Suppressor macrophage (primary cell): Measurements from ENCODE around the gene AVPI1.
"Not testable (repeated sequence)": the region's sequence is repeated elsewhere in the genome, so short reads cannot be mapped to it uniquely, and the experiment has no call there.

Source experiments
- DNase-seq, 4 experiments: peaks; one replicate each; pipeline ENCODE4 v3.0.0-alpha.2; 2020 to 2022

AVPI1 gene

DNA sequence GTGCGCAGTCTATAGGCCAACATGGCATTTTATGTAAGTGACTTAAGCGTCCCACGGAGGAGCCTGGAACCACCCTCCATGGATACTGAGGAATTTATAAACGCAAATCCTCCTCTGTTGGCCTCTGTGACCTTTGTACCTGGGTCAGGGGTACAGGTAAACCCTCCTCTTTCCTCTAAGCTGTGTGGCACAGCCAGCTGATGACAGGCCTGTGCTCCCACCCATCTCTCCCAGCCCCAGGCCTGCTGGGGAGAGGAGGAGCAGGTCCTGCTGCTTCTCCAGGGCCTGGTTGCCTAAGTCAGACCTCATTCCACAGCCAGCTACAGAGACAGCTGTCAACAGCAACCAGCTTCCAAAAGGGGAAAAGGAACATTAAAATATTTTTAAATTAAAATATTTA, 5.0 kb downstream of the AVPI1 start:
- DNase-seq, result no peak

DNA sequence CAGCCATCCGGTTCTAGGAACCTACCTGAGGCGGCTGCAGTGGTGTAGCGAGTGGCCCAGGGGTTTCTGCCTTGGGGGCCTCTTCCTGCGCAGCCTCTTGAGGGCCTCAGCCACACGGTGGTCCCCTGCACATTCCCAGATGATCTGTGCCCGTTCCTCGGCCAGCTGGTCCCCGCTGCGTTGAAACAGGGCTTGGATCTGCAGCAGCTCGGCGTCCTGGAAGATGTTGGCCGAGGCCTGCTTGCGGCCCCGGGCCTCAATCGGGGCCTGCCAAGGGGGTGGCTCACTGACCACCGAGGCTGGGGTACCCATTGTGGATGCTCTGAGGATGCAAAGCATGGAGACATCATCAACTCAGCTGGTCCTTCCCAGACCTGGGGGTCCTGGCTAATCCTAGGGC, 7.4 kb downstream of the AVPI1 start:
- DNase-seq, result no peak

DNA sequence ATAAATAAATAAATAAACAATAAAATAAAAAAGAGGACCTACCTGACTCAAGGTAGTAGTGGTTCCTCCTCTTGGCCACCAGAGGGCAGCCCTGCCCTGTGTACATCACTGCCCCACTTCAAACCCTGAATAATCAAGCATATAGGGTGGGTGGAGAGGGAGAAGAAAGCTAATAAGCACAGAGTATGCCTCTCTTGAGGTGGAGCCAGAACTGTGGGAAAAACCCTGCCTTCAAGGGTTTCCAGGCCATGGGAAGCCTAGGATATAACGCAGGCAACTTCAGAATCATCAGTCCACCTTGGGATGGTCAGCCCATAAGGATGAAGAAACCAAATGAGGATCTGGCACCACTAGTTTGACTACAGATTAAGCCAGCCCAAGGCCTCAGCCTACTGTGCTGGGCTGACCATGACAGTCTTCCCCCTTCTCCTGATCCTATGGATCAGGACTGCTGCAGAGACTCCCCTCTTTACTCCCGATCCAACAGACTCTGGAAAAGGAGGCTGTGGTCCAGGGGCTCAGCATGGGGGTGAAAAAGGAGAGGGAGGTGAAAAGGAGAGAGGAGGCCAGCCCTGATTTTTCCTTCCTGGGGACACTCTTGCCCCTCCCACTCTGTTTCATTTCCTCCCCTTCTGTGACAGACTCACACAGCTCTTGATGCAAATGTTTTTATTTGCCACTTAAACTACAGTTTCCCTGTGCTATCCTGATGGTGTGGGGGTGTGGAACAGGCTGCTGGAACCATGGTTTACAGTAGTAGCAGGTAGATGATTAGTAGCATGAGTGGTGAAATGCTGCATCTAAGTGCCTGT, 10.1 kb downstream of the AVPI1 start:
- peak; percentile 52 to 71 (median 66) for DNase-seq

DNA sequence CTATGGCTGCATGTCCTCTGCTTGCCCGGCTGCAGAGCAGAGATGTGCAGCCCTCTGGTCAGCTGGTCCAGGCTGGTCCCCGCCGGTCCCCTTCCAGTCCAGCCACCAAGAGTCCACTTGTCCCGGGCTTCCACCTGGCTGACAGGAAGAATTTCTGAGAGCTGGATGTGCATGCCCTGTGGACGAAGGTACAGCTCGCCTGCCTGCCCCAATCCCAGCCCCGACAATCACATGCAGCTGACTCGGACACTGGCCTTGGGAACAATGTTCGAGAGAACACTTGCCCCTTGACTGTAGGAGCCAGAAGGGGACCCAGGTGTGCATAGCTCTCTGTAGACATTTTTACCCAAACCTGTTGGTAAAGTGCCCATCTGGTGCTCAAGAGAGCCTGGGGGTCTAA, 11.8 kb downstream of the AVPI1 start:
- DNase-seq, result no peak

DNA sequence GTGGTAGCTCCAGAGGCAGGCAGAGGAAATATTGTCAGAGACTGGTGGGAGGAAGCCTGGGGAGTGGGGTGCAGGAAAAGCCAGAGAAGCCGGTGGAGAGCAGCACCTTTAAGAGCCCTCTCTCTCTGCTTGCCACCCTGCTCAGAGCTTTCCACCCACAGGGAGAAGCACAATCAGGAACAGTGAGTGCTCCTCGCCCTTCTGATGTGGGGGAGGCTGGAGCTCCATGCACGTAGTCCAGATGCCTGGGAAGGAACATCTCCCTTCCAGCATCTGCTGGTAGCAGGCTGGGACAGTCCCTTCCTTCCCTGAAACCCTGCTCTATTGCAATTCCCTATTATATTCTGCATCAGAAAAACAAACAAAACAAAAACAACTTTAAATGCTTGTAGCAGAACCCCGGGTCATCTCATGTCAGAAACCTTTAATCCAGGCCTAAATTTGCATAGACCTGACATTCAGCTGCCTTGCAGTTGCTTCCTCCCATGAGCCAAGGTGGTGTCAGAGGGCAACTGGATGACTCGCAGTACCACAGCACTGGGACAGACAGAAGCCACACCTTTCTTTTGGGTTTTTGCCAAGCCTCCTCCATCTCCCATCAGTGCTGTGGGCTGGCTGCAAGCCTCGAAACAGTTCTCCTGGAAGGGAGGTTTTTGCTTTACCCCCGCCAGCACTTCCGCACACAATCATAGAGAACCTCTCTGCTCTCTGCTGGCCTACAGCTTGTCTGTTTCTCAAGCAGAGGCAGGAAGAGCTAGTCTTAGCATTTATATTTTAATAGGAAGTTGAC, 13.1 kb downstream of the AVPI1 start:
- peak in 3 of 4 experiments; percentile 49 to 70 (median 53) for DNase-seq

DNA sequence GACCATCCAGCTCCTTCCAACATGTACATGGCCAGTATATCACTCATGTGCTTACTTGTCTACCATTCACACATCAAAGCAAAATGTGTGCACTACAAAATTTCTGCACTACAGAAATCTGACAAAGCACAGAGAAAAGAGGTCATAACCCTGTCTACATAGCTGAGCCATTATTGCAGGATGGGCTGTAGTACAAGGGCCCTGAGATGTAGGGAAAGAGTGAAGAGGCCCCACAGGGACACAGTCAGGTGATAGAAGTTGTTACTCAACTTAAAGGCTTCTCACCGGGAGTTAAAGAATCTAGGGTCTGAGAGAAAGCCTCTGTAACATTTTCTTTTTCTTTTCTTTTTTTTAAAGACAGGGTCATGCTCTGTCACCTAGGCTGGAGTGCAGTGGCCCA, 17.5 kb downstream of the AVPI1 start:
- no peak for DNase-seq

DNA sequence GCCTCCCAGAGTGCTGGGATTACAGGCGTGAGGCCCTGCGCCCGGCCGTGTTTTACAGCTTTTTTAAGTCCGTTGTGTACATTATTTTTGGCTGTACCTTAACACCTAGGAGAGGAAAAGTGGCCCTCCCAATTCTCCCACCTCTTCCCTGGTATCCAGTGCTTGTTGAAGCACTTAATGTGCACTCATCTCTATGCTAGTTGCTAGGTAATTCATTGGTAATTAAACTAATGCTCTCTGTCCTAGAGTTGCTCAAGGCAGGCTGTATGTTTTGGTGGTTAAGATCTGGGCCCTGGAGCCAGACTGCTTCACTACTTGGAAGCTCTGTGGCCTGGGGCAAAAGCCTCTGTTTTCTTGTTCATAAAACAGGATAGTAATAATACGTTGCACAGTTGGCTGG, 19.6 kb downstream of the AVPI1 start:
- no peak for DNase-seq

DNA sequence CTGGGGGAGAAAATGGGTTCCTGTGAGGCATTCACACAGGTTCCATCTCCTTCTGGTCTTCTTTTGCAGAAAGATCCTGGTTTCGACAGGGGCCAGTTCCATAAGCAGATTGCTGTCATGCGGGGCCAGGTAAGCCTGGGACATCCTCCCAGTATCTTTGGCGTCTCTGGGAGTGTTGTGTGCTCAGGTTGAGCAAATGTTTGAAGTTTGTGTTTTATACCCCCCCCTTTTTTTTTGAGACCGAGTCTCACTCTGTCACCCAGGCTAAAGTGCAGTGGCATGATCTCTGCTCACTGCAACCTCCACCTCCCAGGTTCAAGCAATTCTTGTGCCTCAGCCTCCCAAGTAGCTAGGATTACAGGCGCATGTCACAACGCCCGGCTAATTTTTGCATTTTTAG, 20.0 kb downstream of the AVPI1 start:
- DNase-seq, result no peak

DNA sequence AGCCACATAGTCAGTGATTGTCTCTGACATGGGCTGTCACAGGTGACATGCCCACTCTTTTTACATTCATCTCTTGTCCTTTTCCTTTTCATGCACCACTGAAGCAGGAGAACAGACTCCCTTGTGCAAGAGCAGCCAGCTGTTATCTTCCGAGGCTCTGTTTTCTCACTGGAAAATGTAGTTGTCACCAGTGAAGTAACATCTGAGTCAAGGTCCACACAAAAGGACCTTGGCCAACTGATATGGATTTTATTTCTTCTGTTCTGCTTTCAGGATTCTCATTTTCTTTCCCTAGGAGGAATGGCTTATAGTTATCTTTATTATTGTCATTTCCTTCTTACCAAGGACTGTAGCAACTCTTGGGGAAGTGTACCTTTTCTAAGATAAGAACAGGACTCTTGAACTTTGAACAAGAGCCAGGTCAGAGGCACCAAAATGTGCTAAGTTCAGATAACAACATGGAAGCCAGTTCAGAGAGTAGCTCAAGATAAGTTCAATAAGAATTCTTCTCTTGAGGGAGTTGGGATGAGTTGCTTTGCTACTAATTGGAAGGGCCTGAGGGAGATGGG, 22.7 kb downstream of the AVPI1 start:
- no peak for DNase-seq

DNA sequence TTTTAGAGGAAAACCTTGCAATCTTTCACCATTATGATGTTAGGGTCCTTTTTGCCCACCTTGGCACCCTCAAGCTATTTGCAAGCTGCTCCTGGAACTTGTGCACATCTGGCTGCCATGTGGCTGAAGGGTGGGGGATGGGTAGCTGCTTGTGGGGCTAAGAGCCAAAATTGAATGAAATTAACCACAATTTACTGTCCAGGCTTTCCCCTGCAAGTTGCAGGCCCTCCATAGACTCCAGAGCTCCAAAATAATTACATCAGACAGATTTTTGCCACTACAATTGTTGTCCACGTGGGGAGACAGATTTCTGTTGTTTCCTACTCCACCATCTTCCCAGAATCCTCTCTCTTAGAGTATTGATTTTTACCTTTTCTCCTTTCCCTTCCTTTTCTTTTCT, 27.5 kb downstream of the AVPI1 start:
- DNase-seq, result no peak

DNA sequence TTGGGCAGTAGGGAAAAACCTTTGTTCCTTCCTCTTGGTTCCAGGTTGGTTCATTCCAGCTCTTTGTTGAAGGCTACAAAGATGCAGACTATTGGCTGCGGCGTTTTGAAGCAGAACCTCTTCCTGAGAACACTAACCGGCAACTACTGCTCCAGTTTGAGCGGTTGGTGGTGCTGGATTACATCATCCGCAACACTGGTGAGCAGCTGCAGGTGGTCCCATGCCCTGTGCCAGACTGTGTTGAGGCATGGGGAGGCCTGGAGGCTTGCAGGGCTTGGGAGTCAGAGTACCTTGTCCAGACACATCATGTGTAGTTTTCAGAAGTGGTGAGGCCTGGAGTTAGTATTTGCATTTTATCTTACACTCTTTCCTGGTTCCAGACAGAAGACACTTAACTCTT, 30.3 kb downstream of the AVPI1 start:
- DNase-seq, result no peak

DNA sequence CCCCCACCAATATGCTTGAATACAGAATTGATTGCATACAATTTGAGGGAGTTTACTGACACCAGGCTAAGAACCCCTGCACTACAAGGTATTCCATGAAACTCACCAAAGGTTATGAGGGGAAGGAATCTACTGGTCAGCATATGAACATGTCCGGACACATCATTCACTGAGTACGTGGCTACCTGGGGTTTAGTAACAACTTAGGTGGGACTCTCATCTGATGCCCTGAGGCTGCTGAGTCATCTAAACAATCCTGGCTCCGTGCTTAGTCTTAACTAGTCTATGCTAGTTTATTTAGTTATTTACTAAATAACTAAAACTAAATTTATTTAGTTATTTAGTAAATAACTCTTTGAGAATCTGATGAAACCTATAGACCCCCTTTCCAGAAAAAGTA, 35.3 kb downstream of the AVPI1 start:
- DNase-seq, result no peak

DNA sequence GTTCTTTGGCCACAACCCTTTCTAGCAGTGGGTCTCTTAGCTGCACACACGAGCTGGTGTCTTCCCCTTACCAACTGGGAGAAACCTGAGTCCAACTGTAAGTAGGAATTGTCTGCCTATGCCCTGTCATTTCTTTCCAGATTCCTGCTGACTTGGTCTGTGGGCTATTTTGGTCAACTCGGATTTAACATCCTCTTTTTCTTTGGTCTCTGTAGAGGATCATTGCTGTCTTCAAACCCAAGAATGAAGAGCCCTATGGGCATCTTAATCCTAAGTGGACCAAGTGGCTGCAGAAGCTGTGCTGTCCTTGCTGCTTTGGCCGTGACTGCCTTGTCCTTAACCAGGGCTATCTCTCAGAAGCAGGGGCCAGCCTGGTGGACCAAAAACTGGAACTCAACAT, 36.3 kb downstream of the AVPI1 start:
- peak; percentile 60 to 78 (median 66) for DNase-seq

DNA sequence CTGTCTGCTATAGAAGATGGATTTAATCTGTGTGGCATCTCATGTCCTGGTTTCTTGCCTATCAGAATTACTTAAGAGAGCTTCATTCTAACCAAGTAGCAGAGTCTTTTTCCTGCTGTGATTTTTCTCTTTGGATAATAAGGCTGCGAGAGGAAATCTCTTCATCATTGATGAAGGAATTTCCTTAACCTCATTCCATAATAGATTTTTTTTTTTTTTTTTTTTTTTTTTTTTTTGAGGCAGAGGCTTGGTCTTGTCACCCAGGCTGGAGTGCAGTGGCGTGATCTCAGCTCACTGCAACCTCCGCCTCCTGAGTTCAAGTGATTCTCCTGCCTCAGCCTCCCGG, 37.7 kb downstream of the AVPI1 start:
- not testable (repeated sequence) for DNase-seq

DNA sequence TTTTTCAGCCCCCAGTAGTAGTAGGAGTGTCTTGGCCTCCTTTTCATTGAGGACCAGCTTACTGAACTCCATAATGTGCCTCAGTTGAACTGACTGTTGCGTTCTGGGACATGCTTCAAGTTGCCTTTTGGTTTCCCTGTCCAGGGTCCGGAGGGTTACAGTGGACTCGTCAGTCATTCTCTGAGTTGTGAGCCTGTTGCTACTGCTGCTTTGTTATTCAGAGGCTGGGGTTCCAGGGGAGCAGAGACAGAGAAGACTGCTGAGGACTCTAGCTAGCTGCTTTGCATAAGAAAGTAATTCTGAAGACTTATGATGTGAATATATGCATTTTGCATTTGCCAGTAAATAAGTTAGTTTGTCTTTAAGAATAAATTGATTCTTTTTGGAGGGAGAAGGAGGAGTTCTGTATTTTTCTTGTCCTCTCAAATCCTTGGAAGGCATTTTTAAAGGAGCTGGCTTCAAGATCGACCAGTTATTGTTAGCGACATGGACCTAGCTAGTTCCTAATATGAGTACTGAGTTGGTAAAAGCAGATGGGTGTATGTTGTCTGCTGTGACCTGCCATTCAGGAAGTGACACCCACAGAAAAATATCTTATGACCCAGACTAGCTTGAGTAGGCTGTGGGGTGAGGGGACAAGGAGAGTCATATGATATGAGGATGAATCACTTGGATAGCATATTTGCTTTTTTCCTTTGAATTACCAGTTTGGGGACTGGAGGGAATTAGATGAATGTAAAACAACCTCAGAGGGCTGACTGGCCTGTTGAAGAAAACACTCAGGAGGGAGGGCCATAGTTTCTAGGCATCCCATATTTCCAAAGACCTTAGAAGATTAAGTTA, 38.3 kb downstream of the AVPI1 start:
- DNase-seq, result peak; percentile 85 to 98 (median 92)

DNA sequence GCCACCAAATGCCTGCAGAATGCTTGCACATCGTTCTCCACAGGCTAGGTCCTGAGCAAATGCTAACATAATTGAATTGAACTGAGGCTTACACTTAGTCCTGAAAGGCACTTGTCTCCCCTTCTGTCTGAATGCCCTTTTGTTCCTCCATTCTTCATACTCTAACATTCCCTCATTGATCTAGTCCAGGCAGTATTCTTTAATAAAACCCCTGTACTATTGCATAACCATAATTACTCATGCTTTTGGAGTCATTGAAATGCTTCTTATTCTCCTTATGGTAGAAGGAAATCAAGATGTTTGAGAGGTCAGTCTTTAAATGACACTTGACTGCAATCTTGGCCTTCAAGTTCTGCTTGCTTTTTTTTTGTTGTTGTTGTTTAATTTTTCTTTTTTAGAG, 39.5 kb downstream of the AVPI1 start:
- DNase-seq, result peak in 2 of 4 experiments; percentile 74 to 75

DNA sequence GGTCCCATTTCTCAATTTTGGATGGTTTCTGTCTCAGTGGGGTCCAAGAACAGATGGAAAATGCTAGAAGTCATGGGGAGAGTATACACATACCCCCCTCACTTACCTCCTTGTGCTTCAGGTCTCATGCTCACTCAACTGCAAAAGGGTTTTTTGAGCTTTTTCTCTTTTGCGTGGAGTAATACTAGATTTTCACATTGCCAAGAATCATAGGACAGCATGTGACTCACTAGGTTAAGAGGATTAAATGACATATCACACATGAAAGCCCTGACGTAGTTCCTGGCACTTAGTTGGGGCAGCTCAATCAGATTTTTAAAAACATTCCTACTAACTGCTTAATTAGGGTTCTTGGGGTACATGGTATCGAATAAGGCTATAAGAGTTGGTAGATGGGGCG, 42.1 kb downstream of the AVPI1 start:
- no peak for DNase-seq

DNA sequence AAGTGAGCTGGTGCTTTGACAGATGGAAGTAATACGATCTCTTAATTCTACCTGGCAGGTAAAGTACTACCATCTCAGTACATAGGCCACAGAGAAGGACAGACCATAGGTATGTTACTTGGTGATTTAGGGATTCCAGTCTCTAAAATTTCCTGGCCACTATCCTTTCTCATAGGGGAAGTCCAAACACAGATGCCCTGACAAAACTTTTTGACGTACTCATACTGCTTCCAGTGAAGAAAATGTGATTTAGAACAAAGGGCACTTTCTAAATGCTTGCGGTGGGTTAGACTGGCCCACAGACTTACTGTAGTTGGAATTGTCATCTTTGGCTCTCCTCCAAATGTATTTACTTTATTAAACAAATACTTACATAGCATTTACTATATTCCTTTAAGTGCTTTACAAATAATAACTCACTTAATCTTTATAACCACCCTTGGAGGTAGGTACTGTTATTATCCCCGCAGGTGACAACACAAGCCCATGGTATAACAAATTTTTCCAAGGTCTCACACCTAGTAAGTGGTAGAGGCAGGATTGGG, 43.5 kb downstream of the AVPI1 start:
- no peak for DNase-seq

DNA sequence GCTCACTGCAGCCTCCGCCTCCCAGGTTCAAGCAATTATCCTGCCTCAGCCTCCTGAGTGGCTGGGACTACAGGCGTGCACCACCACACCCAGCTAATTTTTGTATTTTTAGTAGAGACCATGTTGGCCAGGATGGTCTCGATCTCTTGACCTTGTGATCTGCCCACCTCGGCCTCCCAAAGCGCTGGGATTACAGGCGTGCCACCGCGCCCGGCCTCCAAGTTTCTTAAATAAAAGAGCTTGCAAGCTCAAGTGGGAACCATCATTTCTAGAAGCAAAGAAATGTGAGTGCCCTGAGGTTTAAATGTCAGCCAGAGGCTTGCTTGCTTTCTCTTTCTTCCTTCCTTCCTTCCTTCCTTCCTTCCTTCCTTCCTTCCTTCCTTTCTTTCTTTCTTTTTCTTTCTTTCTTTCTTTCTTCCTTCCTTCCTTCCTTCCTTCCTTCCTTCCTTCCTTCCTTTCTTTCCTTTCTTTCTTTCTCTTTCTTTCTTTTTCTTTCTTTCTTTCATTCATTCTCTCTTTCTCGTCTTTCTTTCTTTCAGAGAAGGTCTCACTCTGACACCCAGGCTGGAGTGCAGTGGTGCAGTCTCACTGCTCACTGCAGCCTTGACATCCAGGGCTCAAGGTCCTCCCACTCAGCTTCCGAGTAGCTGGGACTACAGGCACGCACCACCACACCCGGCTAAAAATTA, 44.4 kb downstream of the AVPI1 start:
- not testable (repeated sequence) for DNase-seq

DNA sequence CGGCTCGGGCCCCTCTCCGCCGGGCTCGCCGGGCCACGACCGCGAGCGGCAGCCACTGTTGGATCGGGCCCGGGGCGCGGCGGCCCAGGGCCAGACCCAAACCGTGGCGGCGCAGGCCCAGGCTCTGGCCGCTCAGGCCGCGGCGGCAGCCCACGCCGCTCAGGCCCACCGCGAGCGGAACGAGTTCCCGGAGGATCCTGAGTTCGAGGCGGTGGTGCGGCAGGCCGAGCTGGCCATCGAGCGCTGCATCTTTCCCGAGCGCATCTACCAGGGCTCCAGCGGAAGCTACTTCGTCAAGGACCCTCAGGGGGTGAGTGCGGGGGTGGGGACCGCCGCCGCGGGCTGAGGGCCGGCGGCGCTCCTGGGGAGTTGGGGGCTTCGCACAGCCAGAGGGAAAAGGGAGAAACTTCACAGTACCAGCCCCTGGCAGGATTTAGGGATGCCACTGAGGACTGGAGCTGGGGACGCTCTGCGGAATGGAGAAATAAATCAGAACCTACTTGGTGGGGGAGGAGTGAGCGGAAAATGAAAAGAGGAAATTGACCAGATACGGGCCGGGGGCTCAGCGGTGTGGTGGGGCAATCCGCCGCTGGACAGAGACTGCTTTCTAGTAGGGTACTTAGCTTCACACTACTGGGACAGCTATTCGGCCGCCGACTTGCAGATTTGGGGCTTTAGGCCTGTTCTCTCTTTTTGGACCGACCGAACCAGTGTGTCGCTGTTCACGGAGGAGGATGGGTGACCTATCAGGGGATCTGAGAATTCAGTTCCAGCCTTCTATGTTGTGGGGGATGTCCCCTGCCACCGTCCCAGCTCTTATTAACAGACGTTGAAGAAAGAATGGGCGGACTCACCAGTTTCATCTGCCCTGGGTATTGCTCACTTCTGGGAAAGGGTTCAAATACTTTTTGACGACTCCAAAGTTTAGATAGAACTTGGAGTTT, 45.9 kb downstream of the AVPI1 start:
- DNase-seq, result peak; percentile 68 to 77 (median 74)
